HepG2 (cell line): ENCODE measurements around the gene MPP3. TPM values are rescaled to one million over a fixed set of nuclear protein-coding genes. Genes with fewer than 3 reads are reported as not detected.

Experiments used
- ATAC-seq: fragments of 200-7000 bp; cut with Tn5 transposase; 3 replicates; pipeline ENCODE4 v1.9.1; 2020; ENCODE audit warnings: mild to moderate bottlenecking, moderate library complexity
- BruUV-seq: library from RNA; stranded (reverse); fragments of 400-500 nt; replicated peaks from 2 replicates; lab custom pipeline; 2021; lab: Mats Ljungman, UMichigan
- CTCF ChIA-PET: fragments of 300-600 bp; formaldehyde crosslinking; extraction: SDS; loops from one replicate; lab custom pipeline; 2021; ENCODE audit warnings: low total read pairs, inconsistent platforms, low intra/inter-chr PET ratio; lab: Yijun Ruan, JAX
- POLR2A ChIA-PET: fragments of 350-600 bp; sonication (Branson Sonifier 250); formaldehyde crosslinking; loops from one replicate; lab custom pipeline; 2020; ENCODE audit warnings: antibody characterized with exemption, inconsistent platforms; lab: Yijun Ruan, JAX
- DNase-seq: peaks from one replicate; pipeline ENCODE4 v3.0.0-alpha.2; 2015; ENCODE audit warnings: low spot score
- FAIRE-seq: peaks from 3 replicates; lab custom pipeline; 2011; peaks lifted over from hg19 to GRCh38; lab: Jason Lieb, UNC
- H2AFZ ChIP-seq: one replicate; pipeline ENCODE4 v1.6.1; 2011; ENCODE audit warnings: low read length, inconsistent platforms
- H3K27ac ChIP-seq: fragments of 300-600 bp; 3 replicates; pipeline ENCODE4 v1.8.0; 2011; ENCODE audit warnings: mixed run types, mild to moderate bottlenecking, mixed read lengths, low read length, inconsistent platforms; ENCODE audit not compliant: insufficient read depth; ENCODE audit errors: extremely low read length
- H3K27me3 ChIP-seq, 2 experiments: fragments of 200-600 bp in 1 of 2; 2 replicates in 1 of 2; 3 replicates in 1 of 2; pipeline versions ENCODE4 v1.6.0 to v1.8.0; 2011; ENCODE audit warnings: low read length in 2 of 2, mild to moderate bottlenecking in 2 of 2, moderate library complexity in 2 of 2, inconsistent platforms in 1 of 2; ENCODE audit not compliant: insufficient read depth in 2 of 2, control insufficient read depth in 1 of 2
- H3K36me3 ChIP-seq, 2 experiments: fragments of 200-600 bp in 1 of 2; replicated peaks in 1 of 2; 2 replicates in 1 of 2; 3 replicates in 1 of 2; pipeline versions ENCODE4 v1.5.1 to v1.8.0; 2011; ENCODE audit warnings: low read length in 2 of 2, inconsistent platforms in 1 of 2; ENCODE audit not compliant: insufficient read depth in 2 of 2, control insufficient read depth in 1 of 2
- H3K4me1 ChIP-seq: 2 replicates; pipeline ENCODE4 v1.5.1; 2012; ENCODE audit warnings: low read length, inconsistent platforms; ENCODE audit not compliant: insufficient read depth
- H3K4me2 ChIP-seq: 2 replicates; pipeline ENCODE4 v1.6.0; 2011; ENCODE audit warnings: low read depth, low read length, inconsistent platforms
- H3K4me3 ChIP-seq, 3 experiments: fragments of 200-600 bp in 1 of 3; sonication (generic), shearing (Covaris generic) in 1 of 3; replicated peaks in 1 of 3; 2 replicates each; pipeline ENCODE4 v1.5.1; 2011 to 2016; ENCODE audit warnings: low read length in 3 of 3, inconsistent platforms in 2 of 3, low read depth in 2 of 3, mild to moderate bottlenecking in 2 of 3, control low read depth in 1 of 3, mixed read lengths in 1 of 3; ENCODE audit not compliant: insufficient read depth in 1 of 3
- H3K79me2 ChIP-seq: one replicate; pipeline ENCODE4 v1.6.1; 2011; ENCODE audit warnings: low read length, inconsistent platforms; ENCODE audit not compliant: insufficient read depth
- H3K9ac ChIP-seq: 2 replicates; pipeline ENCODE4 v1.6.0; 2011; ENCODE audit warnings: mild to moderate bottlenecking, low read depth, low read length, inconsistent platforms; ENCODE audit not compliant: insufficient read depth
- H3K9me3 ChIP-seq: 2 replicates; pipeline ENCODE4 v1.5.1; 2012; ENCODE audit warnings: mild to moderate bottlenecking, low read length
- H4K20me1 ChIP-seq: 2 replicates; pipeline ENCODE4 v1.6.0; 2011; ENCODE audit warnings: inconsistent platforms, mild to moderate bottlenecking, low read length, moderate library complexity; ENCODE audit not compliant: insufficient read depth
- ATF7 ChIP-seq, 2 experiments: fragments of 450-650 bp in 1 of 2; sonication (generic) in 1 of 2; formaldehyde crosslinking in 1 of 2; IDR thresholded peaks; 2 replicates each; pipeline versions ENCODE4 v1.4.0 to v1.6.1; 2016 to 2020; ENCODE audit warnings: antibody characterized with exemption in 1 of 2, mild to moderate bottlenecking in 1 of 2, missing genetic modification reagents in 1 of 2
- ETV6 ChIP-seq: sonication (generic); formaldehyde crosslinking; conservative IDR thresholded peaks from 2 replicates; pipeline ENCODE4 v1.4.0; 2020; ENCODE audit warnings: missing genetic modification reagents
- MBNL3 ChIP-seq: fragments of 250-450 bp; sonication (Bioruptor Pico); conservative IDR thresholded peaks from 2 replicates; pipeline ENCODE4 v1.8.0; 2022; ENCODE audit warnings: mild to moderate bottlenecking, inconsistent platforms
- NCOA2 ChIP-seq: sonication (generic); formaldehyde crosslinking; IDR thresholded peaks from 2 replicates; pipeline ENCODE4 v1.8.0; 2022; ENCODE audit warnings: inconsistent platforms
- SATB2 ChIP-seq: sonication (generic); formaldehyde crosslinking; IDR thresholded peaks from 2 replicates; pipeline ENCODE4 v1.5.0; 2020; ENCODE audit warnings: missing genetic modification reagents
- SRSF4 ChIP-seq: fragments of 200-400 bp; formaldehyde crosslinking; IDR thresholded peaks from one replicate; pipeline ENCODE4 v1.6.1; 2018; ENCODE audit warnings: mild to moderate bottlenecking, low read depth, low read length, moderate library complexity; ENCODE audit not compliant: poor library complexity, severe bottlenecking
- TCF7L2 ChIP-seq: IDR thresholded peaks from 2 replicates; pipeline ENCODE4 v1.6.1; 2011; ENCODE audit warnings: mild to moderate bottlenecking, low read depth, low read length, moderate library complexity
- ZKSCAN5 ChIP-seq: sonication (generic); formaldehyde crosslinking; IDR thresholded peaks from 2 replicates; pipeline ENCODE4 v1.5.1; 2020; ENCODE audit warnings: mild to moderate bottlenecking, missing genetic modification reagents
- ZNF629 ChIP-seq: sonication (generic); formaldehyde crosslinking; conservative IDR thresholded peaks from 2 replicates; pipeline ENCODE4 v1.5.0; 2020; ENCODE audit warnings: missing genetic modification reagents
- ZNF83 ChIP-seq: sonication (generic); formaldehyde crosslinking; IDR thresholded peaks from 2 replicates; pipeline ENCODE4 v1.4.0; 2020; ENCODE audit warnings: missing genetic modification reagents, mild to moderate bottlenecking, borderline replicate concordance
- WGBS: methylation state at CpG from one replicate; pipeline ENCODE4 v1.1.6; 2017; ENCODE audit warnings: low lambda C conversion rate; 5-methylcytosine and 5-hydroxymethylcytosine counted together
- in situ Hi-C: cut with HindIII; loops from 2 replicates; pipeline ENCODE4 v1.10.0; 2017; ENCODE audit warnings: low pct_unique_long_range_greater_than_20kb; ENCODE audit not compliant: extremely low pct_ligation_motif_present
- intact Hi-C: fragments of 100-400 bp; cut with micrococcal nuclease; formaldehyde crosslinking; loops from one replicate; pipeline ENCODE4 v1.10.0; 2022; ENCODE audit not compliant: unreplicated experiment
- polyA plus RNA-seq, 8 experiments: library from polyadenylated mRNA; depleted of rRNA in 3 of 8; stranded (reverse) in 7 of 8; unstranded in 1 of 8; fragments of >200 nt; fragmentation: Illumina TruSeq in 4 of 8; extraction: Trizol in 4 of 8; gene quantifications; 2 replicates each; pipeline versions ENCODE4 v1.2.1 to v1.2.3, GENCODE V29; 2011 to 2016; ENCODE audit warnings: low read depth in 4 of 8, missing spikeins in 1 of 8, mixed read lengths in 1 of 8; ENCODE audit not compliant: insufficient read depth in 1 of 8
- total RNA-seq, 5 experiments: library from RNA; depleted of rRNA; stranded (reverse); fragments of >200 nt; fragmentation: Illumina TruSeq; extraction: Trizol; gene quantifications; 2 replicates each; pipeline ENCODE4 v1.2.3, GENCODE V29; 2016; ENCODE audit warnings: low read depth in 1 of 5
- TF ChIP-seq, protein P1 (sequence below), 2 experiments: sonication (generic) in 1 of 2; formaldehyde crosslinking in 1 of 2; IDR thresholded peaks; 2 replicates each; pipeline versions ENCODE4 v1.4.0 to v1.6.1; 2018 to 2020; ENCODE audit warnings: missing genetic modification reagents in 2 of 2, borderline replicate concordance in 1 of 2, low read depth in 1 of 2, mild to moderate bottlenecking in 1 of 2, missing biosample characterization in 1 of 2
- TF ChIP-seq, protein P2 (sequence below): sonication (generic); formaldehyde crosslinking; IDR thresholded peaks from 2 replicates; pipeline ENCODE4 v1.5.1; 2020; ENCODE audit warnings: missing genetic modification reagents, mild to moderate bottlenecking, borderline replicate concordance
- TF ChIP-seq, protein P3 (sequence below): sonication (generic); formaldehyde crosslinking; IDR thresholded peaks from 2 replicates; pipeline ENCODE4 v1.4.0; 2020; ENCODE audit warnings: missing genetic modification reagents

MPP3 gene
- total and polyA plus RNA-seq, 2 of the 13 experiments (the other 11 are each of a cell fraction or from before 2014, with no cell fraction given), result 0.91 to 1.8 TPM

DNA sequence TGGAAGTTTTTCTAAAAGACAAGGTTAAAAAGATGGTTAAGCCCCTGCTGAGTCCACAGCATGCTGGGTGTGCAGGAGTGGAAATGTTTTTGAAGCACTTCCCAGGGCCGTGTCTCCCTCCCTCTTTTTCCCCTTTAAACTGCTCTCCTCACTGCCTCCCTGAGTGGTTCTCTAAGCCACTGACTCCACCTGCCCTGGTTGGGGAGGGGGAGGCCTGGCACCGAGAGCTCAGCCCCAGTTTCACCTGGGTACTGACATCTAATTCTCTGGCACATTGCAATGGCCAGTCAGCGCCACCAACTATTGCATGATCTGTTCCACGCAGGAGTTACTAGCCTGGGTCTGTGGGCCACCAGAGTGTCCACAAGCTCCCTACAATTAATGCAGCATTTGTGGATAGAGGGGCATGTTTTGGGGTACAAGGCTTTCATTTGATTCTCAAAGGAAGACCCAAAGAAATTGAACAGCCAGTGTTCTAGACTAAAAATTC is 22.7 kb downstream of the MPP3 start:
- TF ChIP-seq, protein P1, sequence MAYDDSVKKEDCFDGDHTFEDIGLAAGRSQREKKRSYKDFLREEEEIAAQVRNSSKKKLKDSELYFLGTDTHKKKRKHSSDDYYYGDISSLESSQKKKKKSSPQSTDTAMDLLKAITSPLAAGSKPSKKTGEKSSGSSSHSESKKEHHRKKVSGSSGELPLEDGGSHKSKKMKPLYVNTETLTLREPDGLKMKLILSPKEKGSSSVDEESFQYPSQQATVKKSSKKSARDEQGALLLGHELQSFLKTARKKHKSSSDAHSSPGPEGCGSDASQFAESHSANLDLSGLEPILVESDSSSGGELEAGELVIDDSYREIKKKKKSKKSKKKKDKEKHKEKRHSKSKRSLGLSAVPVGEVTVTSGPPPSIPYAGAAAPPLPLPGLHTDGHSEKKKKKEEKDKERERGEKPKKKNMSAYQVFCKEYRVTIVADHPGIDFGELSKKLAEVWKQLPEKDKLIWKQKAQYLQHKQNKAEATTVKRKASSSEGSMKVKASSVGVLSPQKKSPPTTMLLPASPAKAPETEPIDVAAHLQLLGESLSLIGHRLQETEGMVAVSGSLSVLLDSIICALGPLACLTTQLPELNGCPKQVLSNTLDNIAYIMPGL (CRISPR knock-in tag; IDR thresholded peaks at IDR 0.05; ENCODE audit: borderline replicate concordance in 1 of 2, low read depth in 1 of 2), result no peak
- TF ChIP-seq TCF7L2 (no peak), NCOA2 (CRISPR knock-in tag) (no peak), ZNF629 (no peak), SRSF4 (no peak), SATB2 (no peak), ZNF83 (CRISPR knock-in tag) (no peak), MBNL3 (CRISPR knock-in tag) (no peak), ZKSCAN5 (no peak), ETV6 (CRISPR knock-in tag) (no peak), ATF7 (IDR thresholded peaks at IDR 0.05) (no peak), ATF7 (CRISPR knock-in tag; IDR thresholded peaks at IDR 0.05) (no peak)
- TF ChIP-seq, protein P2, sequence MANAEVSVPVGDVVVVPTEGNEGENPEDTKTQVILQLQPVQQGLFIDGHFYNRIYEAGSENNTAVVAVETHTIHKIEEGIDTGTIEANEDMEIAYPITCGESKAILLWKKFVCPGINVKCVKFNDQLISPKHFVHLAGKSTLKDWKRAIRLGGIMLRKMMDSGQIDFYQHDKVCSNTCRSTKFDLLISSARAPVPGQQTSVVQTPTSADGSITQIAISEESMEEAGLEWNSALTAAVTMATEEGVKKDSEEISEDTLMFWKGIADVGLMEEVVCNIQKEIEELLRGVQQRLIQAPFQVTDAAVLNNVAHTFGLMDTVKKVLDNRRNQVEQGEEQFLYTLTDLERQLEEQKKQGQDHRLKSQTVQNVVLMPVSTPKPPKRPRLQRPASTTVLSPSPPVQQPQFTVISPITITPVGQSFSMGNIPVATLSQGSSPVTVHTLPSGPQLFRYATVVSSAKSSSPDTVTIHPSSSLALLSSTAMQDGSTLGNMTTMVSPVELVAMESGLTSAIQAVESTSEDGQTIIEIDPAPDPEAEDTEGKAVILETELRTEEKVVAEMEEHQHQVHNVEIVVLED (CRISPR knock-in tag), result no peak
- TF ChIP-seq, protein P3, sequence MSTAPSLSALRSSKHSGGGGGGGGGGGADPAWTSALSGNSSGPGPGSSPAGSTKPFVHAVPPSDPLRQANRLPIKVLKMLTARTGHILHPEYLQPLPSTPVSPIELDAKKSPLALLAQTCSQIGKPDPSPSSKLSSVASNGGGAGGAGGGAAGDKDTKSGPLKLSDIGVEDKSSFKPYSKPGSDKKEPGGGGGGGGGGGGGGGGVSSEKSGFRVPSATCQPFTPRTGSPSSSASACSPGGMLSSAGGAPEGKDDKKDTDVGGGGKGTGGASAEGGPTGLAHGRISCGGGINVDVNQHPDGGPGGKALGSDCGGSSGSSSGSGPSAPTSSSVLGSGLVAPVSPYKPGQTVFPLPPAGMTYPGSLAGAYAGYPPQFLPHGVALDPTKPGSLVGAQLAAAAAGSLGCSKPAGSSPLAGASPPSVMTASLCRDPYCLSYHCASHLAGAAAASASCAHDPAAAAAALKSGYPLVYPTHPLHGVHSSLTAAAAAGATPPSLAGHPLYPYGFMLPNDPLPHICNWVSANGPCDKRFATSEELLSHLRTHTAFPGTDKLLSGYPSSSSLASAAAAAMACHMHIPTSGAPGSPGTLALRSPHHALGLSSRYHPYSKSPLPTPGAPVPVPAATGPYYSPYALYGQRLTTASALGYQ (CRISPR knock-in tag), result no peak
- TF ChIP-seq, all 625 proteins: peak for 0
- FAIRE-seq (no peak), ATAC-seq (no peak), DNase-seq (no peak)
- H3K4me1 ChIP-seq, result no peaks in the 10 kb centered on the region
- intact Hi-C loops, result no loop called here
- H3K4me3 ChIP-seq, result no peak overlapping the region
- no peaks in the 10 kb centered on the region for H3K27me3 ChIP-seq
- no peak overlapping the region for H3K4me2 ChIP-seq
- CTCF ChIA-PET, result no interaction called here
- 55% methylated on average over 4 of the region's 4 CpGs for WGBS
- no peaks in the 10 kb centered on the region for H3K79me2 ChIP-seq
- H3K27ac ChIP-seq, result no peak overlapping the region
- in situ Hi-C loops, result no loop called here
- H3K36me3 ChIP-seq, result no peaks in the 10 kb centered on the region
- no peaks in the 10 kb centered on the region for H3K9me3 ChIP-seq
- no peak overlapping the region for H2AFZ ChIP-seq
- H4K20me1 ChIP-seq, result no peaks in the 10 kb centered on the region
- no peak overlapping the region for H3K9ac ChIP-seq
- POLR2A ChIA-PET, result no interaction called here
- BruUV-seq, result no TSS peak
